ENCODE measurements around the gene CSTB.

CSTB gene

GRCh38 chr21:43731476-43731875 is 44.6 kb downstream of the CSTB start:
- no peak for DNase-seq (ENCODE audit: low read depth in 2 of 2)

- peak; percentile 52 to 57 for DNase-seq (ENCODE audit: low read depth in 2 of 2)
Measured at GRCh38 chr21:43728467-43729390, 47.4 kb downstream of the CSTB start.

- no peak for DNase-seq (ENCODE audit: low read depth in 2 of 2)
Measured at GRCh38 chr21:43728154-43728466, 48.0 kb downstream of the CSTB start.

- no peak for DNase-seq (ENCODE audit: low read depth in 2 of 2)
Measured at GRCh38 chr21:43727519-43728153, 48.5 kb downstream of the CSTB start.

- DNase-seq (ENCODE audit: low read depth in 2 of 2): no peak
Measured at GRCh38 chr21:43726686-43727518, 49.2 kb downstream of the CSTB start.

Data from stimulated activated CD8-positive, alpha-beta memory T cell treated with anti-CD3 and anti-CD28 coated beads, Interleukin-7, amount 100 ng/mL, for 1 hour (primary cell).